ENCODE results near the gene VDR. TPM values are rescaled to one million over a fixed set of nuclear protein-coding genes. Genes with fewer than 3 reads are reported as not detected.
"Not testable (repeated sequence)": the region's sequence is repeated elsewhere in the genome, so short reads cannot be mapped to it uniquely, and the experiment has no call there.

The VDR gene
- total and polyA plus RNA-seq, 4 donors: 2.2 to 9.3 (median 7.4) TPM

DNA sequence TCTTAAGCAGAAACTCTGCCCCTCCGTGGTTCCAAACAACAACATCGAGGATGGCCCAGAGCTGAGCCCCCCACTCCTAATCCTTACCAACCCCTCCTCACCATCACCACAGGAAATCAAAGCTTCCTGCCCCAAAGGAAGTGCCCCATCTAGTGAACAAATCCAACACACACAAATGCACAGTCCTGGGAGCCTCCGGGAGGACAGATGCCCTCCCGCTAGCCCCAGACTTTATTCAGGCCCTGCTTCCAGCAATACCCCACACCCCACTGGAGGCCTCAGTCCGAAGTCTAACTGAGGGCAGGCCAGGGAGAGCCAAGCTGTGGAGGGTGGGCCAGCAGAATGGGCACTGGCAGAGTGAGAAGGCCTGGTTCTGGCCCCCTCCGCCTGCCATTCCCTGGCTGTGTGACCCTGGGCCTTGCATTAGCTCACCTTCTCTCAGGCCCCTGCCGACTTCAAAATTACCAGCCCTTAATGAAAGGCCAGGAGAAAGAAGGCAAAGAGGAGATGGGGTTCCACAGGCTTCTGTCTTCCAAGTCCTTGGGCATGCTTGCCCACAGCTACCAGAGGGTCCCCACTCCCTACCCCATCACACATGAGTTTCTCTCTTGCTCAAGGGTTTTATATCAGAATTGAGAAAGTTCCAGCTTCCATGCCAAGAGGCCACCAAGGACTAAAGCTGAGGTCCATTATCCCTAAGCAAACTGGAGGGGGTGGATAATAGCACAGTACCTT, 87.4 kb downstream of the VDR start:
- intact Hi-C loops (cut with DNase I): loop anchor here in 1 of 2 donors (10.0 kb wide), 1 partner anchor 1433 kb away; no protein-coding TSS in a partner anchor
- 8 to 9% methylated on average over 7 of the region's 7 CpGs for WGBS, 2 donors
- peaks cover 6 to 9% of the 10 kb centered on the region in 2 donors for H3K4me1 ChIP-seq (ENCODE audit: control insufficient read depth in 1 of 2, insufficient read depth in 2 of 2, low read length in 2 of 2)

GRCh38 chr12:47816403-47817271, 88.2 kb downstream of the VDR start:
- peaks cover 2% of the 10 kb centered on the region in 2 donors for H3K4me1 ChIP-seq (ENCODE audit: control insufficient read depth in 1 of 2, insufficient read depth in 2 of 2, low read length in 2 of 2)
- WGBS, 2 donors: 8 to 10% methylated on average over 11 to 12 of the region's 12 CpGs
- H3K27me3 ChIP-seq (ENCODE audit: control insufficient read depth in 1 of 2, insufficient read depth in 2 of 2, low read length in 1 of 2): no peaks in the 10 kb centered on the region
- H3K9me3 ChIP-seq (ENCODE audit: control insufficient read depth, low read length): no peaks in the 10 kb centered on the region
- peak; percentile 56 to 77 for DNase-seq
- ATAC-seq (ENCODE audit: low FRiP score): no peak
- peak overlapping the region; percentile 44 to 82 for H3K27ac ChIP-seq (ENCODE audit: low read depth in 1 of 2, low read length in 2 of 2)
- no peaks in the 10 kb centered on the region for H3K36me3 ChIP-seq (ENCODE audit: control insufficient read depth in 1 of 2, insufficient read depth in 2 of 2, low read length in 1 of 2)
- H3K4me3 ChIP-seq (ENCODE audit: low read length in 2 of 2): no peak overlapping the region
- intact Hi-C loops (cut with DNase I): loop anchor here in 1 of 2 donors (10.0 kb wide), 1 partner anchor 1432 kb away; no protein-coding TSS in a partner anchor

More for the DNA sequence above, 87.4 kb downstream of the VDR start:
- DNase-seq (peak; percentile 52 to 69), ATAC-seq (ENCODE audit: low FRiP score) (no peak)
- H3K27ac ChIP-seq (ENCODE audit: low read depth in 1 of 2, low read length in 2 of 2): peak overlapping the region; percentile 44 to 82
- peak overlapping the region in 1 of 2 donors; percentile 86 for H3K4me3 ChIP-seq (ENCODE audit: low read length in 2 of 2)
- H3K27me3 ChIP-seq (ENCODE audit: control insufficient read depth in 1 of 2, insufficient read depth in 2 of 2, low read length in 1 of 2): no peaks in the 10 kb centered on the region
- no peaks in the 10 kb centered on the region for H3K36me3 ChIP-seq (ENCODE audit: control insufficient read depth in 1 of 2, insufficient read depth in 2 of 2, low read length in 1 of 2)
- no peaks in the 10 kb centered on the region for H3K9me3 ChIP-seq (ENCODE audit: control insufficient read depth, low read length)

- not testable (repeated sequence) for H3K4me3 ChIP-seq (ENCODE audit: low read length in 2 of 2); H3K27me3 ChIP-seq (ENCODE audit: control insufficient read depth in 1 of 2, insufficient read depth in 2 of 2, low read length in 1 of 2); H3K4me1 ChIP-seq (ENCODE audit: control insufficient read depth in 1 of 2, insufficient read depth in 2 of 2, low read length in 2 of 2); H3K36me3 ChIP-seq (ENCODE audit: control insufficient read depth in 1 of 2, insufficient read depth in 2 of 2, low read length in 1 of 2); ATAC-seq (ENCODE audit: low FRiP score); H3K9me3 ChIP-seq (ENCODE audit: control insufficient read depth, low read length)
- intact Hi-C loops (cut with DNase I): loop anchor here in 1 of 2 donors (10.0 kb wide), 1 partner anchor 1431 kb away; no protein-coding TSS in a partner anchor
- peak in 1 of 2 donors; percentile 35 for DNase-seq
- WGBS, 2 donors: 78% methylated on average over 5 of the region's 5 CpGs
- peak overlapping the region in 1 of 2 donors; percentile 81 for H3K27ac ChIP-seq (ENCODE audit: low read depth in 1 of 2, low read length in 2 of 2)
These were observed 89.3 kb downstream of the VDR start for GRCh38 chr12:47815447-47815846.

GRCh38 chr12:47814539-47815170, 90.1 kb downstream of the VDR start:
- H3K4me3 ChIP-seq (ENCODE audit: low read length in 2 of 2): no peak overlapping the region
- H3K27ac ChIP-seq (ENCODE audit: low read depth in 1 of 2, low read length in 2 of 2): peak overlapping the region; percentile 64 to 81
- 15 to 27% methylated on average over 3 of the region's 3 CpGs for WGBS, 2 donors
- H3K36me3 ChIP-seq (ENCODE audit: control insufficient read depth in 1 of 2, insufficient read depth in 2 of 2, low read length in 1 of 2): no peaks in the 10 kb centered on the region
- no peaks in the 10 kb centered on the region for H3K9me3 ChIP-seq (ENCODE audit: control insufficient read depth, low read length)
- H3K27me3 ChIP-seq (ENCODE audit: control insufficient read depth in 1 of 2, insufficient read depth in 2 of 2, low read length in 1 of 2): no peaks in the 10 kb centered on the region
- intact Hi-C loops (cut with DNase I): loop anchor here in 1 of 2 donors (10.0 kb wide), 1 partner anchor 1430 kb away; no protein-coding TSS in a partner anchor
- ATAC-seq (ENCODE audit: low FRiP score) (no peak), DNase-seq (peak in 1 of 2 donors; percentile 29)
- peaks cover 2 to 3% of the 10 kb centered on the region in 2 donors for H3K4me1 ChIP-seq (ENCODE audit: control insufficient read depth in 1 of 2, insufficient read depth in 2 of 2, low read length in 2 of 2)

DNA sequence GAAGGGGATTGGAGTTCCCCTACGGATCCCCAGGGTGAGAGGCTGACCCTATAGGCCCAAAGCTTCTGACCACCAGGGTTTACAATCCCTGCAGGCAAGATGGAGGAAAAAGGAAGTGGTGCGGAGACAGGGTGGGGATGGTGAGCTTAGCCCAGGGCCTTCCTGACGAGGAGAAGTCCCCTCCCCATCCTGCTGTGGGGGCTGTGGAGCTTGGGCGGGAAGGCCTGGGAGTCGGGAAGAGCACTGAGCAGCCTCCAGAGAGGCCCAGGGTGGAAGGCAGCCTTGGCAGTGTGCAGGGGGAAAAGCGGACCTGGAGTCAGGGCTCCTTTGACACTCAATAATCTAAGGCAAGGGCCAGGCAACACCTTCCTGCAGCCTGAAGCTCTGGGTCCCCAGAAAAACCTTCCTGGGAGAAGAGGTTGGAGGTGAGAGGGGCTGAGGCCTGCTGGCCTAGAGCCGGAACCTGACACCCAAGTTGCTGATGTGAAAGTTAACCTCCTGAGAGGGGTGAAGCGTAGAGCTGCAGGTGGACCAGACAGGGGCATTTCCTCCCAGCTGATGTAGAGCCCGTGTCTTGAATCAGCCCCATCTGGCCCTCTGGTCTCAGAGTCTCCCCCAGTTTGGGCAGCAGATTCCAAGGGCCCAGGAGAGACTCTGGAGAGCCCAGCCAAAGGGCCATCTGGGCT, 91.1 kb downstream of the VDR start:
- 29 to 34% methylated on average over 9 of the region's 9 CpGs for WGBS, 2 donors
- peak in 1 of 2 donors; percentile 64 for DNase-seq
- intact Hi-C loops (cut with DNase I): loop anchor here in 1 of 2 donors (10.0 kb wide), 1 partner anchor 1429 kb away; no protein-coding TSS in a partner anchor
- no peak overlapping the region for H3K4me3 ChIP-seq (ENCODE audit: low read length in 2 of 2)
- ATAC-seq (ENCODE audit: low FRiP score): peak; percentile 1
- no peaks in the 10 kb centered on the region for H3K36me3 ChIP-seq (ENCODE audit: control insufficient read depth in 1 of 2, insufficient read depth in 2 of 2, low read length in 1 of 2)
- H3K9me3 ChIP-seq (ENCODE audit: control insufficient read depth, low read length): no peaks in the 10 kb centered on the region
- peaks cover 3 to 9% of the 10 kb centered on the region in 2 donors for H3K4me1 ChIP-seq (ENCODE audit: control insufficient read depth in 1 of 2, insufficient read depth in 2 of 2, low read length in 2 of 2)
- H3K27me3 ChIP-seq (ENCODE audit: control insufficient read depth in 1 of 2, insufficient read depth in 2 of 2, low read length in 1 of 2): no peaks in the 10 kb centered on the region
- peak overlapping the region; percentile 81 to 91 for H3K27ac ChIP-seq (ENCODE audit: low read depth in 1 of 2, low read length in 2 of 2)

- Histone ChIP-seq H3K4me3 (ENCODE audit: low read length in 2 of 2) (no peak overlapping the region), H3K27me3 (ENCODE audit: control insufficient read depth in 1 of 2, insufficient read depth in 2 of 2, low read length in 1 of 2) (no peaks in the 10 kb centered on the region), H3K36me3 (ENCODE audit: control insufficient read depth in 1 of 2, insufficient read depth in 2 of 2, low read length in 1 of 2) (no peaks in the 10 kb centered on the region), H3K27ac (ENCODE audit: low read depth in 1 of 2, low read length in 2 of 2) (peak overlapping the region; percentile 94 to 100), H3K9me3 (ENCODE audit: control insufficient read depth, low read length) (no peaks in the 10 kb centered on the region), H3K4me1 (ENCODE audit: control insufficient read depth in 1 of 2, insufficient read depth in 2 of 2, low read length in 2 of 2) (peaks cover 3 to 11% of the 10 kb centered on the region in 2 donors)
- intact Hi-C loops (cut with DNase I): loop anchor here in 1 of 2 donors (10.0 kb wide), 1 partner anchor 1428 kb away; no protein-coding TSS in a partner anchor
- DNase-seq (peak; percentile 97 to 98), ATAC-seq (ENCODE audit: low FRiP score) (peak; percentile 89)
- WGBS, 2 donors: 0% methylated on average over 36 to 37 of the region's 37 CpGs
These were observed 91.8 kb downstream of the VDR start for GRCh38 chr12:47812797-47813510.

DNA sequence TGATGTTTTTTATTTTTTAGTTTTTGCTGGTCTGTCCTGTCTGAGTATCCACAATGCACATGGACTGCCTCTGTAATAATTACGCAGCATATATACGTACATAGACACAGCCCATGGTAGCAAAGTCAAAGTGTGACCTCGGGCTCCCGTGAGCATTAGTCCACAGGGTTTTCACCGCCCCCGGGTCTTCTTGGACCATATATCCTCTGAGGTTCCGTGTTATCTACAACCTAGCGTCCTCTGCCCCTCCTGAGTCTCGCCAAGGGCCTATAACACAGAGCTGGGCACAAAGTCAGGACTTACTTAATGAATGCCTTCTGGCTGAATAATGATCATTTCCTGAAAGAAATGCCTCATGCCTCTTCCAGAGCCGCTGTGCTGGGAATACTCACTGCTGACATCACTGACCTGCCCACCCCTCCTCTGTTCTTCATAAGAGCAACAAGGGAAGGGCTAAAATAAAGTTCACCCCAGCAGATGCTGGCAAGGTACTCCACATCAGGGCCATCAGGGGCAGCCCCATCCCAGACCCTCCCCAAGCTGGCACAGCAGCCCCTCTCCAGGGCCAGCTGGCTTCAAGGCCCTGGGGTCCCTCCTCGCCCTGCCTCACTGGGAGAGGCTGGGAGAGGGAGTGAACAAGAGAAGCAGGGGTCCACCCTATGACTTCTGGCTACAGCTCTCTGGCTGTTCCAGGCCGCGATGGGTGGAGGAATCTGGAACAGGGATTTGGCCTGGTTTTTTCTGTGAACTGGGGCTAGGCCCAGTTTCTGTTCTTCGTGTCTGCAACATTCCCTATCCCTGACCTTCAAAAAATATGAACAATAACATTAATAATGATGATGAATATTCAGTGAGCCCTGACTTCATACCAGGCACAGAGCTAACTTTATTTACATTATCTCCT, 93.0 kb downstream of the VDR start:
- intact Hi-C loops (cut with DNase I): loop anchor here in 1 of 2 donors (10.0 kb wide), 1 partner anchor 1427 kb away; no protein-coding TSS in a partner anchor
- DNase-seq: peak; percentile 86 to 89
- 5 to 9% methylated on average over 14 of the region's 14 CpGs for WGBS, 2 donors
- peak; percentile 79 for ATAC-seq (ENCODE audit: low FRiP score)
- H3K27ac ChIP-seq (ENCODE audit: low read depth in 1 of 2, low read length in 2 of 2): peak overlapping the region; percentile 94 to 100
- H3K4me1 ChIP-seq (ENCODE audit: control insufficient read depth in 1 of 2, insufficient read depth in 2 of 2, low read length in 2 of 2): peaks cover 3 to 15% of the 10 kb centered on the region in 2 donors
- no peaks in the 10 kb centered on the region for H3K36me3 ChIP-seq (ENCODE audit: control insufficient read depth in 1 of 2, insufficient read depth in 2 of 2, low read length in 1 of 2)
- H3K9me3 ChIP-seq (ENCODE audit: control insufficient read depth, low read length): no peaks in the 10 kb centered on the region
- H3K27me3 ChIP-seq (ENCODE audit: control insufficient read depth in 1 of 2, insufficient read depth in 2 of 2, low read length in 1 of 2): no peaks in the 10 kb centered on the region
- no peak overlapping the region for H3K4me3 ChIP-seq (ENCODE audit: low read length in 2 of 2)
